Stimulated activated CD4-positive, alpha-beta T cell treated with anti-CD3 and anti-CD28 coated beads, Interleukin-4, amount 100 ng/mL, for 24 hours (primary cell): ENCODE measurements around the gene RNFT2.
"Not testable (repeated sequence)": the region's sequence is repeated elsewhere in the genome, so short reads cannot be mapped to it uniquely, and the experiment has no call there.

Experiments
- DNase-seq: peaks from one replicate; pipeline ENCODE4 v3.0.0-alpha.2; 2020

Gene RNFT2

DNA sequence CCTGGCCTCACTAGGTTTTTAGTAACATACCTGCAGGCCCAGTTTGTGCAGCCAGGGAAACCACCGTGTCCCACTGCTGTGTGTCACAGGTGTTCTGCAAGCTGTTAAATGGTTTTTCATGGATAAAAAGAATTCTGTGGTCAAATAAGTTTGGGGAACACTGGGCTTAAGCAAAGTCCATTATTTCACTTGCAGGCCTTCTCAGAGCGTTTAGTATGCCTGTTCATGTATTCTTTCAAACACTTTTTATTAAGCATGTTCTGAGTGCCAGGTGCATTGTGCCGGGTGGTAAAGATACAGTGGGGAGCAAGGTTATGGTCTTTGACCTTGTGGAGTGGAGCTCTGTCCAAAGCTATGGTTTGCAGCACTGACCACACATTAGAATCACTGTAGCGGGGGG lies 7.4 kb downstream of the RNFT2 start:
- DNase-seq = no peak

DNA sequence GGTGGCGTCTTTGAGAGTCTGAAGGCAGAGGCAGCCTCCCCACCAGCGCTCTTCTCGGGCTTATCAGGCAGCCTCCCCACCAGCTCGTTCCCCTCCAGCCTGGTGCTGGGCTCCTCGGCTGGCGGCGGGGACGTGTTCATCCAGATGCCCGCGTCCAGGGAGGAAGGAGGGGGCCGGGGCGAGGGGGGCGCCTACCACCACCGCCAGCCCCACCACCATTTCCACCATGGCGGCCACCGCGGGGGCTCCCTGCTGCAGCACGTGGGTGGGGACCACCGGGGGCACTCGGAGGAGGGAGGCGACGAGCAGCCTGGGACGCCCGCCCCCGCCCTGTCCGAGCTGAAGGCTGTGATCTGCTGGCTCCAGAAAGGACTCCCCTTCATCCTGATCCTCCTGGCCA lies 11.8 kb downstream of the RNFT2 start:
- no peak for DNase-seq

GRCh38 chr12:116750298-116750697 lies 12.2 kb downstream of the RNFT2 start:
- no peak for DNase-seq

DNA sequence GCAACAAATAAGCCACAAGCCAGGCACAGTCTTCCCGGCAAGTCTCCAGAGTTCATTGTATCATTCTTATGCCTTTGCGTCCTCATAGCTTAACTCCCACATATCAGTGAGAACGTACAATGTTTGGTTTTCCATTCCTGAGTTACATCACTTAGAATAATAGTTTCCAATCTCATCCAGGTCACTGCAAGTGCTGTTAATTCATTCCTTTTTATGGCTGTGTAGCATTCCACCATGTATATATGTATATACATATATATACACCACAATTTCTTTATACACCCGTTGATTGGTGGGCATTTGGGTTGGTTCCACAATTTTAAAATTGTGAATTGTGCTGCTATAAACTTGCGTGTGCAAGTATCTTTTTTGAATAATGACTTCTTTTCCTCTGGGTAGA lies 16.0 kb downstream of the RNFT2 start:
- not testable (repeated sequence) for DNase-seq

- not testable (repeated sequence) for DNase-seq
These were observed 16.7 kb downstream of the RNFT2 start for GRCh38 chr12:116754783-116755182.

DNA sequence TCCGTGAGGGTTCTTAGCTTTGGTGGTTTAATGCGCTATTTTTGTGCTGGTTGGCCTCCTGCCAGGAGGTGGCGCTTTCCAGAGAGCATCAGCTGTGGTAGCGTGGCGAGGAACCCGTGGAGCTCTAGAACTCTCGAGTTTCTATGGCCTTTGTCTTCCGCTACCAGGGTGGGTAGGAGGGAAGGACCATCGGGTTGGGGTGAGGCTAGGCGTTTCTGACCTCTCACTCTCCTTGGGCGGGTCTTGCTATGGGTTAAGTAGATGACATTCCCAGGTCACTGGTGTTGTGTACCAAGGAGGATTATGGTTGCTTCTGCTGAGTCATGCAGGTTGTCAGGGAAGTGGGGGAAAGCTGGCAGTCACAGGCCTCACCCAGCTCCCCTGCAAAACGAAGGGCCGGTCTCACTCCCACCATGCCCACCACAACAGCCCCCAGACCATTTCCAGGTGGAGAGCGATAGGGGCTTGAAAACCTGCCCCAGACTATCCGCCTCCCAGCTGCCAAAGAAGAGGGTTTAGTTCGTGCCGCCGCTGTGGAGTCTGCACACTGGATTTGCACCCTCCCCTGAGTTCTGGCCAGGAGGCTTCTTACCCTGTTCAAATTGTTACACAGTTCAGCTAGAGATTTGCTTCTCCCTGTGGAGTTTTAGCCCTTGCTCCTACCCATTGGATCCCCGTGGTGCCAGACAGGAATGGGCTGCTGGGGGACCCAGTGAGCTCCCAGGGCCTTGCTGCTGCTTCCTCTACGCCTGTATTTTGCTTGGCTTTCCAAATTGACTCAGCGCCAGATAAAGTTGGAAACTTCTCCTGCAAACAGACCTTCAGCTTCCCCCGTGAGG lies 21.9 kb downstream of the RNFT2 start:
- peak; percentile 15 for DNase-seq

DNA sequence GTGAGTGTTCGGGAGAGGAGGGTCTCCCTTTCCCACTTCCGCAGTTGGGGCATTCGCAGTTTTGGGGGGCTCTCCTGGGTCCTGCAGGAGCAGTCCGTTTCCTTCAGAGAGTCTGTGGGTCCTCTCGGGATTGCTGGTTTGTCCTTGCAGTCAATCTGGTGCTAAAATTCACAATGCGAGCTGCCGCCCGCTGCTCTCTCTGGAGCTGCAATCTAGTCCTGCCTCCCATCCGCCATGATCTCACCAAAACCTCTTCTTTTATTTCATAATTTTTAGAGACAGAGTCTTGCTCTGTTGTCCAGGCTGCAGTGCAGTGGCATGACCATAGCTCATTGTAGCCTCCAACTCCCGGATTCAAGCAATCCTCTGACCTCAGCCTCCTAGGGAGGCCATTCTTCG lies 22.5 kb downstream of the RNFT2 start:
- DNase-seq = no peak

DNA sequence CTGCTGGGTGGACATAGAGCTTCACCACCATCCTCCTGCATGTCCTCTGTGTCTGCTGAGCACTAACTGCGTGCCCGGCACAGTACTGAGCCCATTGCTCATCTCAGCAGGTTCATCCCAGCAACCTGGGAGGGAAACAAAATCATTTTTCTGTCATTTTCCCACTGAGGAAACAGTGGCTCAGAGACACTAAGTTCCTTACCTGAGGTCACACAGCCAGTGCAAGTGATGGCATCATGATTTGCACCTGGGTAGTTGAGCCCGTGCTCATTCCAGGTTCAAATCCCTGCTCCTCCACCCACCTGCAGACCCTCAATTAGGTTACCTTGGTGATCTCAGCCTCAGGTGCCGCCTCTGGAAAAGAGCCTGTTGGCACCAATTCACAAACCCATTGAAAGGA lies 23.4 kb downstream of the RNFT2 start:
- DNase-seq = no peak

DNA sequence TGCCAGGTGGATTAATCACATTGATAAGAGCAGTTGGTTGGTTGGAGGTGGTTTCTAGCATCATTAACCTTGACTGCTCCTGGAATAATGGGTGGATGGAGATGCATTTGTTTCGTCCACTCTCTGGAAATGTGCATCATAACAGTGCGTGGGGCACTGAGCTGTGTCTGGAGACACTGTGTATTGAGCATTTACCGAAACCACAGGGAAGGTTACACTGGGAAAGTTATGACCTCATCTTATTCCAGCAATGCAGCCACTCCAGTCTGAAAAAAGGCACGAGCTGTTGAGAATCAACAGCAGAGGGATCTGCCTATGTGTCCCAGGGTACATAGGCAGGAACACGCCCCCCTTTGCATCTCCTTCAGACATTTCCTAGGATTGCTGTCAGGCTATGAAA lies 27.2 kb downstream of the RNFT2 start:
- no peak for DNase-seq

- no peak for DNase-seq
These were observed 28.2 kb downstream of the RNFT2 start for GRCh38 chr12:116766285-116766684.

DNA sequence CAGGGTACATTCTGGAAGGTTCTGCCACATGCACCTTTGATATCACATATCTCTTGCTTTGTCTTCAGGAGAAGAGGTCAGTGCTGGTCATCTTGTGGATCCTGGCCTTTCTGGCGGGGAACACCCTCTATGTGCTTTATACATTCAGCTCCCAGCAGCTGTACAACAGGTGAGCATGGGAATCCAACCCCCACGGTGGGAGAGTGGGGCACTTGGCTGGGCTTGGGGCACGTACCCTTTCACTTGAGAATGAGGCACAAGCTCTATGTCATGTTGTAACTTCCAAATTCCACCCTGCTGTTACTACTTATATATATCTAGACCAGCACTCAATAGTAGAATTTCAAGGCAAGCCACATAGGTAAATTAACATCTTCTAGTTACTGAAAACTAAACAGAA lies 28.6 kb downstream of the RNFT2 start:
- DNase-seq = no peak

DNA sequence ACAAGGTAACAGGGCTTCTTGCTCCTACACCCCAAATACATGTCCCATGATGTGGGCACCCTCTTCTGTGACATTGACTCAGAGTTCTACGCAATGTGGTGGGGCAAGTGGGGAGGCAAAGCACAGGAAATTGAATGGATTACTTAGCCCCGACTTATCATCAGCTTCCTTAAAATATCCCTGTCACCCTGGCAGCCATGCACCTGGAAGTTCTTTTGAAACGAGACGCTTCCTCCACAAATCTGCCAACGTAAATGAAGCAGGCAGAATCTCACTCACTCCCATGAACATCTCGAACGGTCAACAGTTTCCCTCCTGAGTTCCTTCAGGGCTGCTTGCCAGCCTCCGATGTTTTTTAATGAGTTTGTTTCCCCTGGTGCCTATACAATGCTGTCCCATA lies 33.5 kb downstream of the RNFT2 start:
- DNase-seq = no peak

- no peak for DNase-seq
These were observed 35.2 kb downstream of the RNFT2 start for GRCh38 chr12:116773276-116773731.

- no peak for DNase-seq
These were observed 35.9 kb downstream of the RNFT2 start for GRCh38 chr12:116774020-116774419.

- DNase-seq = no peak
These were observed 39.1 kb downstream of the RNFT2 start for GRCh38 chr12:116777245-116777644.

DNA sequence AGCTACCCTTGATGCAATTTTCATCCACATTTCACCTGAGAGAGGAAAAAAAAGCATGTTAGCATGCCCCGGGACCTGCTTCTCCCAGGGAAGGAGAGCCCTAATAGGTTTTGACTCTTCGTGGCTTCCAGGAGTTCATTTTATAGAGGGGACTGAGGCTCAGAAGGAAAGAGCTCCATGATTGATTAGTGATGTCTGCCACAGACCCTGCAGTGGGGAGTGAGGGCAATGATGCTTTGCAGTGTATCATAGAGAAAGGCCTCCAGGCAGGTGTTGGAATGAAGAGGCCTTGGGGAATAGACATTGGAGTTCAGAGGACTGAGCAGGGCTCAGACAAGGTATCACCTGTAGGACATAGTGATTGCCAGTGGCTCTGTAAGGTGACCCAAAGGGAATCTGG lies 41.5 kb downstream of the RNFT2 start:
- no peak for DNase-seq

- no peak for DNase-seq
These were observed 42.8 kb downstream of the RNFT2 start for GRCh38 chr12:116780942-116781341.

DNA sequence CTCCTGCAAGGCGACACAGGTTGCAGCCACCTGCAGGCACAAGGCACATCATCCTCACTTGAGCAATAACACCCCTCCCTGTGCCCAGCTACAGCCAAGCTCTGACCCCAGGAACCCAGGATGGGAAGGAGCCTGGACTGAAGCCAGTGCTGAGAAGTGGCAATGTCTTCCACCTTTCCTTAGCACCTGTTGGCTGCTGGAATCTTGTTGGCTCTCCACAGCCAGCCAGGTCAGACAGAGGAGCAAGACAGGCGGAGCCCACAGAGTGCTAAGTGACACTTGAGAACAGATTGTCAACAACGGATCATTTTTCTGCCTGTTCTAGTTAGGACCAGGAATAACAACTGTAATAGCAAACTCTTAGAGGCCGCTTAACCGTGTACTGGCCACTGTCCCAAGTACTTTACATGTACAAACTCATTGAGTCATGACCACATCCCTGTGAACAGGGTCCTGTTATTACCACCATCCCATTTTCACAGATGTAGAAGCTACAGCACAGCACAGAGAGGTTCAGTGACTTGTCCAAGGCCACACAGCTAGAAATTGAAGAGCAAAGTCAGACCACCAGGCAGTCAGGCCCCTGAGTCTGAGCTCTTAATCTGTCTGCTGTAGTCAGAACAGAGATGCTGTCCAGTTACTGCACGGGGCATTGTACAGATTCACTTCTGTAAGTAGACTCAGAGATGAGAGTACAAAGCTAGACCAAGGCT lies 45.6 kb downstream of the RNFT2 start:
- DNase-seq = no peak

- DNase-seq = no peak
These were observed 46.1 kb downstream of the RNFT2 start for GRCh38 chr12:116784238-116784612.

- not testable (repeated sequence) for DNase-seq
These were observed 51.4 kb downstream of the RNFT2 start for GRCh38 chr12:116789562-116789961.

DNA sequence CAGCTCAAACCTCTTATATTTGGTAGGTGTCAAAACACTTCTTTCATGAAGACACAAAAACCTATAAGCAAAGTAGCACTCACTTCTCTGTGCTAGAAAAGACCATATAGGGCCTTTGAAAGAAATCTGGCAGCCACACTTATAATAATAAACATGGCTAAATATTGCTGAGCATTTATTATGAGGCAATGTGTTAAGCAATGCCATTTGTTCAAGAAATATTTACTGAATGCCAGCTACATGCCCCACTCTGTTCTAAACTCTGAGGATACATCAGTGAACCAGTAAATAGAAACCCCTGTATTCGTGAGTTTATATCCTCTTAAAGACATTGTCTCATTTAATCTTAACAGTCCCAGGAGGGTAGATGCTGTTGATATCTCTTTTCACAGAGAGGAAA lies 52.0 kb downstream of the RNFT2 start:
- no peak for DNase-seq

GRCh38 chr12:116792403-116792802 lies 54.3 kb downstream of the RNFT2 start:
- DNase-seq = no peak

GRCh38 chr12:116794725-116795124 lies 56.6 kb downstream of the RNFT2 start:
- no peak for DNase-seq

GRCh38 chr12:116797885-116798284 lies 59.8 kb downstream of the RNFT2 start:
- DNase-seq = no peak
